K562 (cell line): ENCODE results near the gene GRAMD2A. TPM values are rescaled to one million over a fixed set of nuclear protein-coding genes. Genes with fewer than 3 reads are reported as not detected.

ENCODE experiments used
- DPF2 ChIP-seq: fragments of 450-650 bp; IDR thresholded peaks from 2 replicates; pipeline ENCODE4 v1.6.1; 2016
- EP300 ChIP-seq: IDR thresholded peaks from 2 replicates; pipeline ENCODE4 v1.6.1; 2012; ENCODE audit warnings: low read length, improper control_type of control experiment
- HCFC1 ChIP-seq: IDR thresholded peaks from 2 replicates; pipeline ENCODE4 v1.6.1; 2012; ENCODE audit warnings: low read depth, low read length, improper control_type of control experiment
- HMG20B ChIP-seq: fragments of 250-450 bp; sonication (Bioruptor Pico); IDR thresholded peaks from 2 replicates; pipeline ENCODE4 v1.5.0; 2021; ENCODE audit warnings: mild to moderate bottlenecking
- LEF1 ChIP-seq: fragments of 450-650 bp; IDR thresholded peaks from 2 replicates; pipeline ENCODE4 v1.6.1; 2016; ENCODE audit warnings: mild to moderate bottlenecking
- NEUROD1 ChIP-seq: fragments of 150-350 bp; IDR thresholded peaks from 2 replicates; pipeline ENCODE4 v1.6.1; 2014; ENCODE audit warnings: borderline replicate concordance, low read length, low read depth; ENCODE audit not compliant: partially characterized antibody
- NFIC ChIP-seq: fragments of 450-650 bp; IDR thresholded peaks from 2 replicates; pipeline ENCODE4 v1.6.1; 2017; ENCODE audit warnings: mild to moderate bottlenecking, inconsistent platforms
- PHF21A ChIP-seq: fragments of 450-650 bp; IDR thresholded peaks from 2 replicates; pipeline ENCODE4 v1.6.1; 2017; ENCODE audit warnings: low read depth, borderline replicate concordance
- POLR2H ChIP-seq: IDR thresholded peaks from 2 replicates; pipeline ENCODE4 v1.6.1; 2016; ENCODE audit warnings: missing genetic modification characterization, low read depth, mild to moderate bottlenecking, control low read depth, missing compliant biosample characterization, moderate library complexity
- SMARCE1 ChIP-seq: fragments of 450-650 bp; IDR thresholded peaks from 2 replicates; pipeline ENCODE4 v1.7.1; 2016; ENCODE audit warnings: mild to moderate bottlenecking
- SMC3 ChIP-seq: conservative IDR thresholded peaks from 2 replicates; pipeline ENCODE4 v1.6.1; 2011; ENCODE audit warnings: low read depth, low read length, improper control_type of control experiment; ENCODE audit not compliant: insufficient read depth
- SRSF9 ChIP-seq: fragments of 200-400 bp; formaldehyde crosslinking; IDR thresholded peaks from 2 replicates; pipeline ENCODE4 v1.6.1; 2017; ENCODE audit warnings: low read depth, low read length, borderline replicate concordance
- TAF9B ChIP-seq: fragments of 450-650 bp; IDR thresholded peaks from 2 replicates; pipeline ENCODE4 v1.6.1; 2018; ENCODE audit warnings: mild to moderate bottlenecking; ENCODE audit not compliant: partially characterized antibody
- ZBTB8A ChIP-seq: fragments of 450-650 bp; IDR thresholded peaks from 2 replicates; pipeline ENCODE4 v1.6.1; 2018; ENCODE audit warnings: mild to moderate bottlenecking, moderate library complexity; ENCODE audit not compliant: partially characterized antibody
- ZNF23 ChIP-seq: fragments of 250-450 bp; sonication (Bioruptor Pico); IDR thresholded peaks from 2 replicates; pipeline ENCODE4 v1.4.0; 2020; ENCODE audit warnings: mild to moderate bottlenecking
- ZNF668 ChIP-seq: fragments of 250-450 bp; sonication (Bioruptor Pico); IDR thresholded peaks from 2 replicates; pipeline ENCODE4 v1.8.0; 2022; ENCODE audit warnings: mild to moderate bottlenecking, inconsistent platforms
- polyA plus RNA-seq, 8 experiments: library from polyadenylated mRNA; depleted of rRNA in 4 of 8; stranded (reverse) in 5 of 8; unstranded in 3 of 8; fragments of >200 nt; fragmentation: Nextera tagmentation in 2 of 8; fragmentation: Illumina TruSeq in 1 of 8; extraction: Ambion mirVana in 2 of 8; extraction: Trizol in 1 of 8; gene quantifications; 2 replicates each; pipeline versions ENCODE4 v1.2.1 to v1.2.3, GENCODE V29; 2011 to 2014; ENCODE audit warnings: inconsistent platforms in 1 of 8, missing spikeins in 1 of 8
- total RNA-seq, 7 experiments: library from RNA; depleted of rRNA in 6 of 7; stranded (reverse); fragments of >200 nt in 6 of 7; fragmentation: Illumina TruSeq in 2 of 7; extraction: Trizol in 2 of 7; gene quantifications; 2 replicates each; pipeline versions ENCODE4 v1.2.1 to v1.2.3, GENCODE V29; 2011 to 2021; ENCODE audit warnings: low replicate concordance in 1 of 7
- TF ChIP-seq, protein P1 (sequence below), 2 experiments: fragments of 450-650 bp; IDR thresholded peaks; 2 replicates each; pipeline ENCODE4 v1.6.1; 2018; ENCODE audit warnings: mild to moderate bottlenecking in 2 of 2, low read depth in 1 of 2; ENCODE audit not compliant: partially characterized antibody in 2 of 2
- TF ChIP-seq, protein P2 (sequence below): fragments of 450-650 bp; IDR thresholded peaks from 2 replicates; pipeline ENCODE4 v1.6.1; 2016; ENCODE audit warnings: antibody characterized with exemption
- TF ChIP-seq, protein P3 (sequence below), 2 experiments: fragments of 250-450 bp in 1 of 2; fragments of 450-650 bp in 1 of 2; sonication (Bioruptor Pico) in 1 of 2; IDR thresholded peaks; 2 replicates each; pipeline versions ENCODE4 v1.6.1 to v1.8.0; 2016 to 2021; ENCODE audit warnings: mild to moderate bottlenecking in 2 of 2, moderate library complexity in 2 of 2, missing compliant biosample characterization in 1 of 2, missing genetic modification characterization in 1 of 2
- TF ChIP-seq, protein P4 (sequence below): fragments of 450-650 bp; IDR thresholded peaks from one replicate; pipeline ENCODE4 v1.6.1; 2018; ENCODE audit warnings: mild to moderate bottlenecking, moderate library complexity; ENCODE audit not compliant: partially characterized antibody

The GRAMD2A gene
- total and polyA plus RNA-seq, 9 of the 15 experiments (the other 6 are each of a cell fraction or from before 2014, with no cell fraction given), result 0.08 to 0.22 TPM; not detected in 7

DNA sequence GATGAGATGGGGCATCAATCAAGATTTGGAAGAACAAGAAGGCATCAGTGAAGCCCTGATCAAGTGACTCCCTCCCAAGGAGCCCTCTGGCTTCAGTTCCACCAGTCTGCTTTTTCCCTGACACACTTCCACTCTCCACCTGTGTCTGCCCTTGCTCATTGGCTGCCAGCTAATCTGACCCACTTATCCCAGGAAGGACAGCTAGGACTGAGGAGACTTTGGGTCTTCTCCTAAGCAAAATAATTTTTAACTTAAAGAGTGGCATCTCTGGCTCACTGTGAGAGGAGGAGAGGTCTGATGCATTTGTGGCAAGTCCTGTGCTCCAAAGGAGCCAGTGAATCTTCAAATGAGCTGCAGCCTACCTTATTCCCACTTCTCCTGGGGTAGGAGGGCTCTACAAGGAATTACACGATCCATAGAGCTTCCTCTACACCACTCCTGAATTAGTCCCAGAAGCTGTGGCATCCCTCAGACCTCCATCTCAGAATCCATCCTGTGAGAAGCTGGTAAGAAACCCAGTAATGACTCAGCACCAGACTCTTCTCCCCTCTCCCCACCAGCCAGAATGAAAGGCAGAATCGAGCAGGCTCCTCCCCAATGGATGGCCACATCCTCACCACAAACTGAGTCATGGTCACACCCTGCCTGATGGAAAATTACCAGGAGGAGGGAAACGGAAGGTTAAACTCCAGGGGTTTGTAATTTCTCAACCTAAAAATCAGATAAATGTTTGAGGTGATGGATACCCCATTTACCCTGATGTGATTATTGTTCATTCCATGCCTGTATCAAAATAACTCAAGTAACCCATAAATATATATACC is 39.7 kb upstream of the GRAMD2A start (continued):
- TF ChIP-seq, protein P1, sequence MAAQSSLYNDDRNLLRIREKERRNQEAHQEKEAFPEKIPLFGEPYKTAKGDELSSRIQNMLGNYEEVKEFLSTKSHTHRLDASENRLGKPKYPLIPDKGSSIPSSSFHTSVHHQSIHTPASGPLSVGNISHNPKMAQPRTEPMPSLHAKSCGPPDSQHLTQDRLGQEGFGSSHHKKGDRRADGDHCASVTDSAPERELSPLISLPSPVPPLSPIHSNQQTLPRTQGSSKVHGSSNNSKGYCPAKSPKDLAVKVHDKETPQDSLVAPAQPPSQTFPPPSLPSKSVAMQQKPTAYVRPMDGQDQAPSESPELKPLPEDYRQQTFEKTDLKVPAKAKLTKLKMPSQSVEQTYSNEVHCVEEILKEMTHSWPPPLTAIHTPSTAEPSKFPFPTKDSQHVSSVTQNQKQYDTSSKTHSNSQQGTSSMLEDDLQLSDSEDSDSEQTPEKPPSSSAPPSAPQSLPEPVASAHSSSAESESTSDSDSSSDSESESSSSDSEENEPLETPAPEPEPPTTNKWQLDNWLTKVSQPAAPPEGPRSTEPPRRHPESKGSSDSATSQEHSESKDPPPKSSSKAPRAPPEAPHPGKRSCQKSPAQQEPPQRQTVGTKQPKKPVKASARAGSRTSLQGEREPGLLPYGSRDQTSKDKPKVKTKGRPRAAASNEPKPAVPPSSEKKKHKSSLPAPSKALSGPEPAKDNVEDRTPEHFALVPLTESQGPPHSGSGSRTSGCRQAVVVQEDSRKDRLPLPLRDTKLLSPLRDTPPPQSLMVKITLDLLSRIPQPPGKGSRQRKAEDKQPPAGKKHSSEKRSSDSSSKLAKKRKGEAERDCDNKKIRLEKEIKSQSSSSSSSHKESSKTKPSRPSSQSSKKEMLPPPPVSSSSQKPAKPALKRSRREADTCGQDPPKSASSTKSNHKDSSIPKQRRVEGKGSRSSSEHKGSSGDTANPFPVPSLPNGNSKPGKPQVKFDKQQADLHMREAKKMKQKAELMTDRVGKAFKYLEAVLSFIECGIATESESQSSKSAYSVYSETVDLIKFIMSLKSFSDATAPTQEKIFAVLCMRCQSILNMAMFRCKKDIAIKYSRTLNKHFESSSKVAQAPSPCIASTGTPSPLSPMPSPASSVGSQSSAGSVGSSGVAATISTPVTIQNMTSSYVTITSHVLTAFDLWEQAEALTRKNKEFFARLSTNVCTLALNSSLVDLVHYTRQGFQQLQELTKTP (IDR thresholded peaks at IDR 0.05; ENCODE audit: low read depth in 1 of 2, partially characterized antibody in 2 of 2), result peak in 1 of 2 experiments; percentile 85
- TF ChIP-seq, protein P2, sequence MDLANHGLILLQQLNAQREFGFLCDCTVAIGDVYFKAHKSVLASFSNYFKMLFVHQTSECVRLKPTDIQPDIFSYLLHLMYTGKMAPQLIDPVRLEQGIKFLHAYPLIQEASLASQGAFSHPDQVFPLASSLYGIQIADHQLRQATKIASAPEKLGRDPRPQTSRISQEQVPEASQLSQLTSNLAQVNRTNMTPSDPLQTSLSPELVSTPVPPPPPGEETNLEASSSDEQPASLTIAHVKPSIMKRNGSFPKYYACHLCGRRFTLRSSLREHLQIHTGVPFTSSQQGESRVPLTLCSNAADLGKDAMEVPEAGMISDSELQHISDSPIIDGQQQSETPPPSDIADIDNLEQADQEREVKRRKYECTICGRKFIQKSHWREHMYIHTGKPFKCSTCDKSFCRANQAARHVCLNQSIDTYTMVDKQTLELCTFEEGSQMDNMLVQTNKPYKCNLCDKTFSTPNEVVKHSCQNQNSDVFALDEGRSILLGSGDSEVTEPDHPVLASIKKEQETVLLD, result 0 out of 2 replicates have a peak, but pooled peaks have one; percentile 19
- TF ChIP-seq NFIC, result peak; percentile 18; the same call in 1 of the 2 replicates
- peak; percentile 99 for TF ChIP-seq TAF9B
- TF ChIP-seq, protein P3, sequence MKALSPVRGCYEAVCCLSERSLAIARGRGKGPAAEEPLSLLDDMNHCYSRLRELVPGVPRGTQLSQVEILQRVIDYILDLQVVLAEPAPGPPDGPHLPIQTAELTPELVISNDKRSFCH (CRISPR knock-in tag; IDR thresholded peaks at IDR 0.05), result 0 out of 2 replicates have a peak, but pooled peaks have one; percentile 18
- TF ChIP-seq, protein P3 (tag; IDR thresholded peaks at IDR 0.05), result no peak
- peak; percentile 59; the same call in 1 of the 2 replicates for TF ChIP-seq LEF1
- TF ChIP-seq ZNF23 (CRISPR knock-in tag), result no peak
- TF ChIP-seq SMC3, result no peak
- TF ChIP-seq ZNF668 (CRISPR knock-in tag), result no peak
- no peak for TF ChIP-seq PHF21A
- TF ChIP-seq SRSF9, result no peak
- TF ChIP-seq HCFC1, result no peak; the same call in 1 of the 2 replicates
- TF ChIP-seq ZBTB8A, result no peak
- peak; percentile 67 for TF ChIP-seq POLR2H (tag)
- no peak for TF ChIP-seq HMG20B (CRISPR knock-in tag)
- TF ChIP-seq EP300, result peak; percentile 88
- peak; percentile 81 for TF ChIP-seq NEUROD1
- TF ChIP-seq, protein P4, sequence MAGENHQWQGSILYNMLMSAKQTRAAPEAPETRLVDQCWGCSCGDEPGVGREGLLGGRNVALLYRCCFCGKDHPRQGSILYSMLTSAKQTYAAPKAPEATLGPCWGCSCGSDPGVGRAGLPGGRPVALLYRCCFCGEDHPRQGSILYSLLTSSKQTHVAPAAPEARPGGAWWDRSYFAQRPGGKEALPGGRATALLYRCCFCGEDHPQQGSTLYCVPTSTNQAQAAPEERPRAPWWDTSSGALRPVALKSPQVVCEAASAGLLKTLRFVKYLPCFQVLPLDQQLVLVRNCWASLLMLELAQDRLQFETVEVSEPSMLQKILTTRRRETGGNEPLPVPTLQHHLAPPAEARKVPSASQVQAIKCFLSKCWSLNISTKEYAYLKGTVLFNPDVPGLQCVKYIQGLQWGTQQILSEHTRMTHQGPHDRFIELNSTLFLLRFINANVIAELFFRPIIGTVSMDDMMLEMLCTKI, result no peak
- TF ChIP-seq SMARCE1, result peak; percentile 86
- TF ChIP-seq DPF2, result peak; percentile 92
